GM12875 (cell line): ENCODE measurements around the gene FAIM.

Experiments
- H3K4me3 ChIP-seq: one replicate; pipeline ENCODE4 v1.5.1; 2011; ENCODE audit warnings: low read depth, low read length, control low read depth
- CTCF ChIP-seq: IDR thresholded peaks from 2 replicates; pipeline ENCODE4 v1.5.1; 2011; ENCODE audit warnings: low read depth, mild to moderate bottlenecking, control low read depth, inconsistent platforms, low read length, moderate library complexity, borderline replicate concordance; ENCODE audit not compliant: insufficient read depth

The FAIM gene

DNA sequence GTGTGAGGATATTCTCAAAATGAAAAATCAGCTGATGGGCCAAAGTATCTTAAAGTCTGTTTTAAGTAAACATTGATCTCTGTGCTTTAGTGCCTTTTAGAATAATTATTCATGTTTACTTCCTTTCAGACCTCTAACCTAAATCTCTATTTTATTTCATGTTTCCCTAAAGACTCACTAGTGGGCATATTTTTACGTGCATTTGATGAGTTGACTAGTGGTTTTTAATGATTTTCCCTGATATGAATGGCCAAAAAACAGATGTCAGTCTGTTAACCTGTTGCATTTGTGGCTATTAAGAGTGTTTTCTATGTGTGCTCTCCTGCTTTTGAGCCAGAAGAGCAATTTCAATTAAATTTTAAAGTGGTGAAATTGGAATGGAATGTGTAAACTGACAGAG, 6.9 kb downstream of the FAIM start:
- H3K4me3 ChIP-seq, result no peak overlapping the region
- no peak for TF ChIP-seq CTCF

DNA sequence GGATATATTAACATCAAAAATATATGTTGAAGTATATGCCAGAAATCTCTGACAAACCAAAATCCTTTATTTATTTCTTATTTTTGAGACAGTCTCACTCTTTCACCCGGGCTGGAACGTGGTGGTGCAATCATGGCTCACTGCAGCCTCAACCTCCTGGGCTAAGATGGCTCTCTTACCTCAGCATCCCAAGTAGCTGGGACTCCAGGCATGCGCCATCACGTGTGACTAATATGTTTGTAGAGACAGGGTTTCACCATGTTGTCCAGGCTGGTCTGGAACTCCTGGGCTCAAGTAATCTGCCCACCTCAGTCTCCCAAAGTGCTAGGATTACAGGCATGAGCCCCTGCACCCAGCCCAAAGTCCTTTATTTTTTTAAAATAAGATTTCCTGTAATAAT, 11.9 kb downstream of the FAIM start:
- no peak for TF ChIP-seq CTCF

GRCh38 chr3:138624518-138624917, 15.9 kb downstream of the FAIM start:
- no peak for TF ChIP-seq CTCF
- H3K4me3 ChIP-seq, result no peak overlapping the region

More for the DNA sequence above, 11.9 kb downstream of the FAIM start:
- no peak overlapping the region for H3K4me3 ChIP-seq

DNA sequence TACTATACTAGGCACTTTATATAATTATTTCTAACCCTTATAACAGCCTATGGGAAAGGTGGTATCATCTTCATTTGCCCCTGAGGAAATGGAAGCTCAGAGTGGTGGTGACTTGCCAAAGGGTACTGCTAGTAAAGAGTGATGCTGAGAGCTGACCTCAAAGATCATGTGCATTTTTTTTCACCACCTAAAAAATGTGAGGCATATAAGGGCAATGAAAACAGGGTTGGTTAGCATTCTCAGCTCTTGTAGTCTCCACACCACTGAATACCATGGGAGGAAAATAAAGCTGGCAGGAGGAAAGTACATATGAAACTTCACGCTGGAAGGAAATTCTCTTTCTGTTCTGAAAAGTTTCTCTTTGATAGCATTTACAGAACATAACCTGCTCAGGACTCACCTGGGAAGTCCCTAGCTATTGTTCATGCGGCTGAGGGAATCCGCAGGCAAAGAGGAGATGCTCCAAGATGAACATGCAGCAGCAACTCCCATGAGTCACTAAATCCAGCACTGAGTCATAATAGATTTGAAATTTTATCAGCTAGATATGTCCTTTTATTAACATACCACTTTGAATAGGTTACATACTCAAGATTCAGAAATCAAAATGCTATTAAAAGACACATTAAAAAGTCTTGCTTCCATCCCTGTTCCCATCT, 17.3 kb downstream of the FAIM start:
- no peak overlapping the region for H3K4me3 ChIP-seq
- no peak for TF ChIP-seq CTCF

GRCh38 chr3:138629526-138629925, 21.0 kb downstream of the FAIM start:
- no peak for TF ChIP-seq CTCF
- no peak overlapping the region for H3K4me3 ChIP-seq

- H3K4me3 ChIP-seq, result no peak overlapping the region
- no peak for TF ChIP-seq CTCF
Observed at GRCh38 chr3:138638641-138639040, 30.1 kb downstream of the FAIM start.

DNA sequence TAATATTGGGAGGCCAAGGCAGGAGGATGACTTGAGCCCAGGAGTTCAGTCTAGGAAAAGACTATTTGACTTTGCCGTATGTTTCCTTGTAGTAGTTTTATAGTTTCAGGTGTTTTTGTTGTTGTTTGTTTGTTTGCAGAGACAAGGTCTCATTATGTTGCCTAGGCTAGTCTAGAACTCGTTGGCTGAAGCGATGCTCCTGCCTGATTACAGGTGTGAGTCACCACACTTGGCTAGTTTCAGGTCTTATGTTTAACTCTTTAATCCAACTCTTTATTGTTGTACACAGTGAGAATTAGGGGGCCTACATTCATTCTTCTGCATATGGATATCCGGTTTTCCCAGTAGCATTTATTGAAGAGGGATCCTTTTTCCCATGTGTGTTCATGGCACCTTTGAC, 32.0 kb downstream of the FAIM start:
- no peak overlapping the region for H3K4me3 ChIP-seq
- no peak for TF ChIP-seq CTCF
